ENCODE results near the gene FNIP2.

The FNIP2 gene

GRCh38 chr4:158857951-158858350 is 89.1 kb downstream of the FNIP2 start:
- no peaks in the 10 kb centered on the region for H3K4me1 Mint-ChIP-seq (ENCODE audit: low read depth)
- no peaks in the 10 kb centered on the region for H3K27me3 Mint-ChIP-seq
- peaks cover 70% of the 10 kb centered on the region for H3K36me3 Mint-ChIP-seq (ENCODE audit: low read depth)
- no peaks in the 10 kb centered on the region for H3K9me3 Mint-ChIP-seq
- no peak overlapping the region for H3K4me3 Mint-ChIP-seq
- H3K27ac Mint-ChIP-seq = no peak overlapping the region
- intact Hi-C loops (cut with micrococcal nuclease) = loop anchor here (1.0 to 2.0 kb wide), 3 partner anchors 316 to 589 kb away; no protein-coding TSS in a partner anchor

- H3K36me3 Mint-ChIP-seq (ENCODE audit: low read depth) = peaks cover 76% of the 10 kb centered on the region
- H3K4me1 Mint-ChIP-seq (ENCODE audit: low read depth) = no peaks in the 10 kb centered on the region
- H3K9me3 Mint-ChIP-seq = no peaks in the 10 kb centered on the region
- no peaks in the 10 kb centered on the region for H3K27me3 Mint-ChIP-seq
- H3K4me3 Mint-ChIP-seq = no peak overlapping the region
- no peak overlapping the region for H3K27ac Mint-ChIP-seq
- intact Hi-C loops (cut with micrococcal nuclease) = no loop called here
Measured at GRCh38 chr4:158858410-158859199, 89.8 kb downstream of the FNIP2 start.

- Mint-ChIP-seq H3K9me3 (no peaks in the 10 kb centered on the region), H3K27ac (no peak overlapping the region), H3K36me3 (ENCODE audit: low read depth) (peaks cover 78% of the 10 kb centered on the region), H3K4me1 (ENCODE audit: low read depth) (peaks cover 3% of the 10 kb centered on the region), H3K4me3 (no peak overlapping the region), H3K27me3 (no peaks in the 10 kb centered on the region)
- intact Hi-C loops (cut with micrococcal nuclease) = loop anchor here (10.0 kb wide), 1 partner anchor 485 kb away; no protein-coding TSS in a partner anchor
Measured at GRCh38 chr4:158859661-158860060, 90.8 kb downstream of the FNIP2 start.

GRCh38 chr4:158860856-158861255 is 92.0 kb downstream of the FNIP2 start:
- Mint-ChIP-seq H3K4me1 (ENCODE audit: low read depth) (peaks cover 6% of the 10 kb centered on the region), H3K9me3 (no peaks in the 10 kb centered on the region), H3K27me3 (no peaks in the 10 kb centered on the region), H3K27ac (no peak overlapping the region), H3K4me3 (no peak overlapping the region), H3K36me3 (ENCODE audit: low read depth) (peaks cover 73% of the 10 kb centered on the region)
- intact Hi-C loops (cut with micrococcal nuclease) = loop anchor here (10.0 kb wide), 1 partner anchor 484 kb away; no protein-coding TSS in a partner anchor

GRCh38 chr4:158861281-158861680 is 92.5 kb downstream of the FNIP2 start:
- Mint-ChIP-seq H3K4me1 (ENCODE audit: low read depth) (peaks cover 6% of the 10 kb centered on the region), H3K27ac (no peak overlapping the region), H3K36me3 (ENCODE audit: low read depth) (peaks cover 75% of the 10 kb centered on the region), H3K27me3 (no peaks in the 10 kb centered on the region), H3K4me3 (no peak overlapping the region), H3K9me3 (no peaks in the 10 kb centered on the region)
- intact Hi-C loops (cut with micrococcal nuclease) = loop anchor here (10.0 kb wide), 1 partner anchor 484 kb away; no protein-coding TSS in a partner anchor

GRCh38 chr4:158861766-158862165 is 92.9 kb downstream of the FNIP2 start:
- Mint-ChIP-seq H3K27ac (no peak overlapping the region), H3K27me3 (no peaks in the 10 kb centered on the region), H3K4me3 (no peak overlapping the region), H3K36me3 (ENCODE audit: low read depth) (peaks cover 80% of the 10 kb centered on the region), H3K4me1 (ENCODE audit: low read depth) (peaks cover 6% of the 10 kb centered on the region), H3K9me3 (no peaks in the 10 kb centered on the region)
- intact Hi-C loops (cut with micrococcal nuclease) = loop anchor here (10.0 kb wide), 1 partner anchor 483 kb away; no protein-coding TSS in a partner anchor

- Mint-ChIP-seq H3K27me3 (no peaks in the 10 kb centered on the region), H3K4me1 (ENCODE audit: low read depth) (peaks cover 6% of the 10 kb centered on the region), H3K4me3 (no peak overlapping the region), H3K9me3 (no peaks in the 10 kb centered on the region), H3K27ac (no peak overlapping the region), H3K36me3 (ENCODE audit: low read depth) (peaks cover 95% of the 10 kb centered on the region)
- intact Hi-C loops (cut with micrococcal nuclease) = loop anchor here (10.0 kb wide), 1 partner anchor 482 kb away; no protein-coding TSS in a partner anchor
Measured at GRCh38 chr4:158863296-158863695, 94.5 kb downstream of the FNIP2 start.

- H3K4me3 Mint-ChIP-seq = no peak overlapping the region
- H3K27ac Mint-ChIP-seq = no peak overlapping the region
- H3K36me3 Mint-ChIP-seq (ENCODE audit: low read depth) = peaks cover 96% of the 10 kb centered on the region
- intact Hi-C loops (cut with micrococcal nuclease) = loop anchor here (10.0 kb wide), 1 partner anchor 479 kb away; no protein-coding TSS in a partner anchor
- H3K27me3 Mint-ChIP-seq = no peaks in the 10 kb centered on the region
- no peaks in the 10 kb centered on the region for H3K9me3 Mint-ChIP-seq
- peaks cover 6% of the 10 kb centered on the region for H3K4me1 Mint-ChIP-seq (ENCODE audit: low read depth)
Measured at GRCh38 chr4:158865520-158866177, 96.8 kb downstream of the FNIP2 start.

GRCh38 chr4:158869001-158869400 is 100.2 kb downstream of the FNIP2 start:
- Mint-ChIP-seq H3K36me3 (ENCODE audit: low read depth) (peaks cover 96% of the 10 kb centered on the region), H3K4me3 (no peak overlapping the region), H3K9me3 (no peaks in the 10 kb centered on the region), H3K4me1 (ENCODE audit: low read depth) (peaks cover 6% of the 10 kb centered on the region), H3K27ac (peak overlapping the region; percentile 33), H3K27me3 (no peaks in the 10 kb centered on the region)
- intact Hi-C loops (cut with micrococcal nuclease) = loop anchor here (10.0 kb wide), 1 partner anchor 476 kb away; no protein-coding TSS in a partner anchor

- H3K27me3 Mint-ChIP-seq = no peaks in the 10 kb centered on the region
- H3K4me3 Mint-ChIP-seq = no peak overlapping the region
- peaks cover 2% of the 10 kb centered on the region for H3K4me1 Mint-ChIP-seq (ENCODE audit: low read depth)
- no peak overlapping the region for H3K27ac Mint-ChIP-seq
- intact Hi-C loops (cut with micrococcal nuclease) = loop anchor here (10.0 kb wide), 1 partner anchor 475 kb away; no protein-coding TSS in a partner anchor
- no peaks in the 10 kb centered on the region for H3K9me3 Mint-ChIP-seq
- peaks cover 92% of the 10 kb centered on the region for H3K36me3 Mint-ChIP-seq (ENCODE audit: low read depth)
Measured at GRCh38 chr4:158869761-158870160, 100.9 kb downstream of the FNIP2 start.

- H3K4me3 Mint-ChIP-seq = no peak overlapping the region
- no peaks in the 10 kb centered on the region for H3K4me1 Mint-ChIP-seq (ENCODE audit: low read depth)
- intact Hi-C loops (cut with micrococcal nuclease) = no loop called here
- H3K36me3 Mint-ChIP-seq (ENCODE audit: low read depth) = peaks cover 92% of the 10 kb centered on the region
- H3K9me3 Mint-ChIP-seq = no peaks in the 10 kb centered on the region
- H3K27ac Mint-ChIP-seq = no peak overlapping the region
- H3K27me3 Mint-ChIP-seq = no peaks in the 10 kb centered on the region
Measured at GRCh38 chr4:158870282-158870625, 101.4 kb downstream of the FNIP2 start.

GRCh38 chr4:158870626-158871334 is 102.0 kb downstream of the FNIP2 start:
- H3K27ac Mint-ChIP-seq = no peak overlapping the region
- H3K27me3 Mint-ChIP-seq = no peaks in the 10 kb centered on the region
- no peaks in the 10 kb centered on the region for H3K9me3 Mint-ChIP-seq
- H3K36me3 Mint-ChIP-seq (ENCODE audit: low read depth) = peaks cover 95% of the 10 kb centered on the region
- H3K4me1 Mint-ChIP-seq (ENCODE audit: low read depth) = no peaks in the 10 kb centered on the region
- no peak overlapping the region for H3K4me3 Mint-ChIP-seq
- intact Hi-C loops (cut with micrococcal nuclease) = no loop called here

- H3K36me3 Mint-ChIP-seq (ENCODE audit: low read depth) = peaks cover 95% of the 10 kb centered on the region
- no peaks in the 10 kb centered on the region for H3K4me1 Mint-ChIP-seq (ENCODE audit: low read depth)
- no peaks in the 10 kb centered on the region for H3K9me3 Mint-ChIP-seq
- no peak overlapping the region for H3K27ac Mint-ChIP-seq
- intact Hi-C loops (cut with micrococcal nuclease) = no loop called here
- H3K27me3 Mint-ChIP-seq = no peaks in the 10 kb centered on the region
- H3K4me3 Mint-ChIP-seq = no peak overlapping the region
Measured at GRCh38 chr4:158871335-158871724, 102.5 kb downstream of the FNIP2 start.

Data from dendritic cell treated with granulocyte-macrophage colony-stimulating factor and Interleukin-4, amounts not matched to agents 40 ng/mL and 50 ng/mL, for 4 days (primary cell).